GM21390 (cell line): Measurements from ENCODE around the gene B4GALT1.
"Not testable (repeated sequence)": the region's sequence is repeated elsewhere in the genome, so short reads cannot be mapped to it uniquely, and the experiment has no call there.

Experiments
- ATAC-seq: cut with Tn5 transposase; IDR thresholded peaks from one replicate; pipeline ENCODE4 v1.9.1; 2021; ENCODE audit not compliant: unreplicated experiment

Gene B4GALT1

GRCh38 chr9:33105959-33106358 is 61.2 kb downstream of the B4GALT1 start:
- ATAC-seq, result no peak

GRCh38 chr9:33105504-33105903 is 61.6 kb downstream of the B4GALT1 start:
- ATAC-seq, result no peak

- no peak for ATAC-seq
Observed at GRCh38 chr9:33104401-33104800, 62.7 kb downstream of the B4GALT1 start.

GRCh38 chr9:33103501-33104281 is 63.4 kb downstream of the B4GALT1 start:
- ATAC-seq, result no peak

GRCh38 chr9:33102551-33103210 is 64.5 kb downstream of the B4GALT1 start:
- ATAC-seq, result no peak

GRCh38 chr9:33101104-33101951 is 65.8 kb downstream of the B4GALT1 start:
- no peak for ATAC-seq

GRCh38 chr9:33099754-33100153 is 67.4 kb downstream of the B4GALT1 start:
- ATAC-seq, result no peak

GRCh38 chr9:33097192-33097591 is 69.9 kb downstream of the B4GALT1 start:
- no peak for ATAC-seq

GRCh38 chr9:33092634-33093033 is 74.5 kb downstream of the B4GALT1 start:
- no peak for ATAC-seq

- not testable (repeated sequence) for ATAC-seq
Observed at GRCh38 chr9:33085672-33086071, 81.5 kb downstream of the B4GALT1 start.

GRCh38 chr9:33082538-33083326 is 84.4 kb downstream of the B4GALT1 start:
- ATAC-seq, result no peak

GRCh38 chr9:33082128-33082527 is 85.0 kb downstream of the B4GALT1 start:
- ATAC-seq, result no peak

GRCh38 chr9:33081128-33081851 is 85.8 kb downstream of the B4GALT1 start:
- peak; percentile 46 for ATAC-seq

GRCh38 chr9:33080534-33080933 is 86.6 kb downstream of the B4GALT1 start:
- ATAC-seq, result no peak

GRCh38 chr9:33076046-33077004 is 90.8 kb downstream of the B4GALT1 start, which contains the start of gene SMU1:
TSS of gene SMU1 (minus strand) at chr9:33076674. CDS start at chr9:33076608, 66 bp downstream.
- ATAC-seq, result peak; percentile 98

- ATAC-seq, result no peak
Observed at GRCh38 chr9:33068991-33069390, 98.1 kb downstream of the B4GALT1 start.

- ATAC-seq, result peak; percentile 83
Observed at GRCh38 chr9:33065157-33066076, 101.7 kb downstream of the B4GALT1 start.
